ENCODE data around the gene PICK1. TPM values are rescaled to one million over a fixed set of nuclear protein-coding genes. Genes with fewer than 3 reads are reported as not detected.
A peak's percentile ranks its signal among the peaks of the same experiment; 100 is the strongest.

The PICK1 gene
- 27.9 and 32.4 TPM in 2 replicates for polyA plus RNA-seq (2011; rRNA removed)
- polyA minus RNA-seq (2011; rRNA and poly(A)+ RNA removed), result 13.4 and 19.7 TPM in 2 replicates

DNA sequence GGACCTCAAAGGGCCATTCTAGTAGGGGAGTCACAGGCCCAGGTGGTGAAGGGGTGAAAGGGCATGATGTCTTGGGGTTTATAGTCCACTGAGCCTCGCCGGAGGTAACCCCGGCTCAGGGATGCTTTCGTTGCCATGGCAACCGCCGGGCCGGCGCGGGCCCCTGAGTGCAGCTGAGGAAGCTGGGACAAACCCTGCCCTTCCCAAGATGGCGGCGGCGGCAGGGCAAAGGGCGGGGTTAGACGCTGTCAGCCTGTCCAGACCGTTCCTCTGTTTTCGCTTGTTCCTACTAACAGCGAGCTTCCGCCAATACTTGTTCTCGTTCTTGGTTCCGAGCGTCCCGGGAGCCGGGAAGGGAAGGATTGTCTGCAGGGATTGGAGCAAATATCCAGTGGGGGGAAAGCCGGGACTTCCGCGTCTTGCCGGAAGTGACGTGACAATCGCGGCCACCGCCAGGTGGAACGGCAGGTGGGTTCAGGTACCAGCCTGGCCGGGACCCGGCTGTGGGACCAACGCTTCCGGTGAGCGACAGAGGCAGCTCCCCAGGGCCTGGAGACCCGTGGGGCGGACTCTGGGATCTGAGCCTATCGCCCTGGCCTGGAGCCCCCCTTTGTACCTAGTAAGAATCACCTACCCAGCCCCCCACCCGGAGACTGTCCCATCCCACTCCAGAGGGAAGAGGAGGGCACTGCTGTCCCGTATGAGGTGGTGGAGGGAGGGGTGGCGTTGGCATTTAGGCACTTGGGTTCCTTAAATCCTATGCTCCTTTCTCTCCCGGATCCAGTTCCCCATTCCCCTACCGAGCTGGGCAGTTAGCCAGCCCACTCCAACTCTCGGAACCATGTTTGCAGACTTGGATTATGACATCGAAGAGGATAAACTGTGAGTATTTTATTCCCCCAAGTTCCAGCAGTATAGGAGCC is at the start of gene PICK1:
Gene PICK1, plus strand, starts transcription at position 436 of the 923 bp plus-strand sequence. Its CDS starts 406 bp downstream, at position 842.
- CTCF ChIA-PET, result interaction anchor here (1.1 to 2.0 kb wide), 4 partner anchors 12 to 625 kb away, joined by 3 to 11 read pairs (median 4); partner anchors contain the start of gene TOMM22
- Histone ChIP-seq H3K27me3 (ENCODE audit: control insufficient read depth, insufficient read depth, low read length) (peaks cover 1% of the 10 kb centered on the region; the same call in 1 of the 2 replicates), H3K4me3 (ENCODE audit: low read depth, low read length) (peak within 1 kb of the TSS; percentile 81), H3K36me3 (ENCODE audit: control insufficient read depth, insufficient read depth, low read length) (peaks cover 4% of the 10 kb centered on the region)
- POLR2A ChIA-PET, result interaction anchor here (0.5 kb wide), 1 partner anchor 117 kb away, joined by 3 read pairs; no protein-coding TSS in a partner anchor
- peak; percentile 71 for DNase-seq (ENCODE audit: low read depth)
- TF ChIP-seq, protein P1, sequence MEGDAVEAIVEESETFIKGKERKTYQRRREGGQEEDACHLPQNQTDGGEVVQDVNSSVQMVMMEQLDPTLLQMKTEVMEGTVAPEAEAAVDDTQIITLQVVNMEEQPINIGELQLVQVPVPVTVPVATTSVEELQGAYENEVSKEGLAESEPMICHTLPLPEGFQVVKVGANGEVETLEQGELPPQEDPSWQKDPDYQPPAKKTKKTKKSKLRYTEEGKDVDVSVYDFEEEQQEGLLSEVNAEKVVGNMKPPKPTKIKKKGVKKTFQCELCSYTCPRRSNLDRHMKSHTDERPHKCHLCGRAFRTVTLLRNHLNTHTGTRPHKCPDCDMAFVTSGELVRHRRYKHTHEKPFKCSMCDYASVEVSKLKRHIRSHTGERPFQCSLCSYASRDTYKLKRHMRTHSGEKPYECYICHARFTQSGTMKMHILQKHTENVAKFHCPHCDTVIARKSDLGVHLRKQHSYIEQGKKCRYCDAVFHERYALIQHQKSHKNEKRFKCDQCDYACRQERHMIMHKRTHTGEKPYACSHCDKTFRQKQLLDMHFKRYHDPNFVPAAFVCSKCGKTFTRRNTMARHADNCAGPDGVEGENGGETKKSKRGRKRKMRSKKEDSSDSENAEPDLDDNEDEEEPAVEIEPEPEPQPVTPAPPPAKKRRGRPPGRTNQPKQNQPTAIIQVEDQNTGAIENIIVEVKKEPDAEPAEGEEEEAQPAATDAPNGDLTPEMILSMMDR (IDR thresholded peaks at IDR 0.05; ENCODE audit: insufficient read depth, low read depth, low read length), result peak; percentile 12; the same call in 1 of the 2 replicates

DNA sequence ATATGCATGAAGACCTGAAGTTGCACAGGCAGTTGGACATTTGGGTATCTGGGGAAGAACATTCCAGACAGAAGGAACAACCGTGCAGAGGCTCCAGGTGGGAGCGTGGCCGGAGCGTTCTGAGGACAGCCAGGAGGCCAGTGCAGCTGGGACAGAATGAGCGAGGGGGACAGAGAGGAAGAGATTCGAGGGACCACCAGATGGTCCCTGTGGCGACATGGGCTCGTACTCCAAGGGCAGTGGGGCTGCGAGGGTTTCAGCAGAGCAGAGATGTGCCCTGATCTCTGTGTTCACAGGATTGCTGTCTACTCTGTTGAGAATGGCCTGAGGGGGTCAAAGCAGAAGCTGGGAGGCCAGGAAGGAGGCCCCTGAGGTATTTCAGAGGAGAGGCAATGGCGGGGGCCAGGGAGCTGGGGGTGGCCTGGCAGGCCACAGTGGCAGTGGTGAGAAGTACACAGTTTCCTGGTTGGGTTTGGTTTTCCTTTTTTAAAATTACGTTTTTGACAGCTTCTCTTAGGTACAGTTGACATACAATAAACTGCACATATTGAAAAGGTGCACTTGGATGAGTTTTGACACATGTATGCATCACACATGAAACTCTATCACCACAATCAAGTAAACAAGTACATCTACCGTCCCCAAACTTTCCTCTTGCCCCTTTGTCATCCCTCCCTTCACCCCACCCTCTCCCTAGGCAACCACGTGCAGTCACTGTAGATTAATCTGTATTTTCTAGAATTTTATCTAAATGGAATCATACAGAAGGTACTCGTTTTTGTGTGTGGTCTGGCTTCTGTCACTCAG is 48.0 kb upstream of the PICK1 start:
- CTCF ChIA-PET, result interaction anchor here (0.7 to 1.8 kb wide), 2 partner anchors 17 to 43 kb away, joined by 3 to 4 read pairs; no protein-coding TSS in a partner anchor
- H3K27me3 ChIP-seq (ENCODE audit: control insufficient read depth, insufficient read depth, low read length), result peaks cover 2% of the 10 kb centered on the region; the same call in 1 of the 2 replicates
- POLR2A ChIA-PET, result no interaction called here
- H3K36me3 ChIP-seq (ENCODE audit: control insufficient read depth, insufficient read depth, low read length), result no peaks in the 10 kb centered on the region
- DNase-seq (ENCODE audit: low read depth), result no peak
- H3K4me3 ChIP-seq (ENCODE audit: low read depth, low read length), result no peak overlapping the region
- TF ChIP-seq, protein P1 (IDR thresholded peaks at IDR 0.05; ENCODE audit: insufficient read depth, low read depth, low read length), result no peak

DNA sequence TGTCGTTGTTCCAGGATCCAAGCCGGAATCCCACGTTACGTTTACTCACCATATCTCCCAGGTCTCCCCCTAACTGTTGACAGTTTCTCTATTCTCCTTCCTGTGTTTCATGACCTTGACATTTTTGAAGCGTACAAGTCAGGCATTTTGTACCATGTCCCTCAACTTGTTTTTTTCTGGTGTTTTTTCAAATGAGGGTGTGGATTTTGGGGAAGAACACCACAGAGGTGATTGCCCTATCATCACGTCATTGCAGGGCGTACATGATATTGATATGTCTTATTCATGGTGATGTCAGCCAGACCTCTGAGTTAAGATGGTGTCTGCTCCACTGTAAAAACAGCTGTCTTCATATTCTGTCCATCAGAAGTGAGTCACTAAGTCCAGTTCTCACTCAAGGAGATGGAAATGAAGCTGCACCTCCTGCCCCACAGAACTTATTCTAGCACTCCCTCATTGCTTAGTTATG is 44.6 kb upstream of the PICK1 start:
- POLR2A ChIA-PET, result no interaction called here
- TF ChIP-seq, protein P1 (IDR thresholded peaks at IDR 0.05; ENCODE audit: insufficient read depth, low read depth, low read length), result no peak
- Histone ChIP-seq H3K4me3 (ENCODE audit: low read depth, low read length) (no peak overlapping the region), H3K36me3 (ENCODE audit: control insufficient read depth, insufficient read depth, low read length) (no peaks in the 10 kb centered on the region), H3K27me3 (ENCODE audit: control insufficient read depth, insufficient read depth, low read length) (0 out of 2 replicates have a peak, but pooled peaks cover 1% of the 10 kb centered on the region)
- DNase-seq (ENCODE audit: low read depth), result no peak
- CTCF ChIA-PET, result no interaction called here

DNA sequence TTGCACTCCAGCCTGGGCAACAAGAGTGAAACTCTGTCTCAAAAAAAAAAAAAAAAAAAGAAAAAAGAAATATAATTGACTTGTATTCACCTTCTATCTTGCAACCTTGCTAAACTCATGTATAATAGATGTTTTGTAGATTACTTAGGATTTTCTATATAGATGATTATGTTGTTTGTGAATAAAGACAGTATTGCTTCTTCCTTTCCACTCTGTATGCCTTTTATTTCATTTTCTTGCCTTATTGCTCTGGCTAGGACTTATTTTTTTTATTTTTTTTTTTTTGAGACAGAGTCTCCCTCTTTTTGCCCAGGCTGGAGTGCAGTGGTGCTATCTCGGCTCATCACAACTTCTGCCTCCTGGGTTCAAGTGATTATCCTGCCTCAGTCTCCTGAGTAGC is 43.1 kb upstream of the PICK1 start:
- ChIA-PET CTCF (interaction anchor here (1.4 kb wide), 1 partner anchor 10 kb away, joined by 3 read pairs; no protein-coding TSS in a partner anchor), POLR2A (no interaction called here)
- Histone ChIP-seq H3K4me3 (ENCODE audit: low read depth, low read length) (no peak overlapping the region), H3K27me3 (ENCODE audit: control insufficient read depth, insufficient read depth, low read length) (0 out of 2 replicates have a peak, but pooled peaks cover 1% of the 10 kb centered on the region), H3K36me3 (ENCODE audit: control insufficient read depth, insufficient read depth, low read length) (no peaks in the 10 kb centered on the region)
- no peak for DNase-seq (ENCODE audit: low read depth)
- TF ChIP-seq, protein P1 (IDR thresholded peaks at IDR 0.05; ENCODE audit: insufficient read depth, low read depth, low read length), result no peak

All from BJ (cell line).